ENCODE results near the gene CWC27.

Gene CWC27

DNA sequence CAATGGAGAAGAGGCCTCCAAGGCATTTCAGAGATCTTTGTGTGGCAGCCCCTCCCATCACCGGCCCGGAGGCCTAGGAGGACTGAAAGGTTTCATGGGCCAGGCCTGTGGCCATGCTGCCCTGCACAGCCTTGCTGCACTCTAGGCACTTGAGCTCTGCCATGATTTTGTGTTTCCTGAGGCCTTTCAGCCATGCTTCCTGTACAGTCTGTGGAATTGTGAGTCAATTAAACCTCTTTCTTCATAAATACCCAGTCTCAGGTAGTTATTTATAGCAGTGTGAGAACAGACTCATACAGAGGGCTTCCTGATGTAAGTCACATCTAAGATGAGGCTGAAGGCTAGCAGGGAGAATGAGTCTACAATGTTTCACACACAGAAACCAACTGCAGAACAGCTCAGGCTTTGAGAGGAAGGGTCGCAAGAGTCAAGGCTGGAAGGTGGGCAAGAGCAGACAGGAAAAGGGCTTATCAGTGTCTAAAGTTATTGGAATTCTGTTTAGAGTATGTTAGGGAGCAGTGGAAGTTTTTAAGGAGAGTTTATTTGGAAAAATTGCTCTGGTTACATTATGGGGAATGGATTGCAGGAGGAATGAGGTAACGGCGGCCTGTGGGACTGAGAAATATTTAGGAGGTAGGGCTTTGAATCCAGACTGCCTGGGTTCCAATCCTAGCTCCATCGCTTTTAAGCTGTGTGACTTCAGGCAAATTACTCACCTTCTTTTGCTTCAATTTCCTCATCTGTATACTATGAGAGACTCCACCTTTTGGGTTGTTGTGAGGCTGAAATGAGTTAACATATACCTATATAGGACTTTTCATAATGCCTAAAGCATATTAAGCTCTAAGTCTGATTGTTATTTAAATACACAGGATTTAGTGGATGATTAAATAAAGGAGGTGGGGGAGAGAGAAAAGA lies 291.2 kb downstream of the CWC27 start:
- no peaks in the 10 kb centered on the region for H4K20me1 ChIP-seq (ENCODE audit: insufficient read depth, low read length, poor library complexity, severe bottlenecking)
- no peaks in the 10 kb centered on the region for H3K27me3 ChIP-seq (ENCODE audit: insufficient read depth, low read length, poor library complexity, severe bottlenecking)
- no peaks in the 10 kb centered on the region for H3K9me3 ChIP-seq (ENCODE audit: insufficient read depth, low read depth, low read length)
- no peaks in the 10 kb centered on the region for H3F3A ChIP-seq (ENCODE audit: low read depth)
- H3K4me2 ChIP-seq (ENCODE audit: low read depth, low read length, poor library complexity, severe bottlenecking): no peak overlapping the region
- TF ChIP-seq, protein P1, sequence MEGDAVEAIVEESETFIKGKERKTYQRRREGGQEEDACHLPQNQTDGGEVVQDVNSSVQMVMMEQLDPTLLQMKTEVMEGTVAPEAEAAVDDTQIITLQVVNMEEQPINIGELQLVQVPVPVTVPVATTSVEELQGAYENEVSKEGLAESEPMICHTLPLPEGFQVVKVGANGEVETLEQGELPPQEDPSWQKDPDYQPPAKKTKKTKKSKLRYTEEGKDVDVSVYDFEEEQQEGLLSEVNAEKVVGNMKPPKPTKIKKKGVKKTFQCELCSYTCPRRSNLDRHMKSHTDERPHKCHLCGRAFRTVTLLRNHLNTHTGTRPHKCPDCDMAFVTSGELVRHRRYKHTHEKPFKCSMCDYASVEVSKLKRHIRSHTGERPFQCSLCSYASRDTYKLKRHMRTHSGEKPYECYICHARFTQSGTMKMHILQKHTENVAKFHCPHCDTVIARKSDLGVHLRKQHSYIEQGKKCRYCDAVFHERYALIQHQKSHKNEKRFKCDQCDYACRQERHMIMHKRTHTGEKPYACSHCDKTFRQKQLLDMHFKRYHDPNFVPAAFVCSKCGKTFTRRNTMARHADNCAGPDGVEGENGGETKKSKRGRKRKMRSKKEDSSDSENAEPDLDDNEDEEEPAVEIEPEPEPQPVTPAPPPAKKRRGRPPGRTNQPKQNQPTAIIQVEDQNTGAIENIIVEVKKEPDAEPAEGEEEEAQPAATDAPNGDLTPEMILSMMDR (conservative IDR thresholded peaks at IDR 0.05; ENCODE audit: low read length): no peak
- TF ChIP-seq EZH2phosphoT487 (IDR thresholded peaks at IDR 0.05; ENCODE audit: borderline replicate concordance): no peak
- H2AFZ ChIP-seq (ENCODE audit: low read length): peak overlapping the region; percentile 56; the same call in 1 of the 2 replicates
- no peaks in the 10 kb centered on the region for H3K9me2 ChIP-seq (replicated peaks; ENCODE audit: low read depth, low read length)
- H3K79me2 ChIP-seq (ENCODE audit: insufficient read depth, low read length): no peaks in the 10 kb centered on the region
- H3K4me3 ChIP-seq (ENCODE audit: low read length, poor library complexity, severe bottlenecking): no peak overlapping the region
- H3K4me1 ChIP-seq (ENCODE audit: insufficient read depth, low read length, poor library complexity, severe bottlenecking): no peaks in the 10 kb centered on the region
- no peak overlapping the region for H3K9ac ChIP-seq (ENCODE audit: low read depth, low read length, poor library complexity, severe bottlenecking)
- H3K36me3 ChIP-seq (ENCODE audit: insufficient read depth, low read length): no peaks in the 10 kb centered on the region

DNA sequence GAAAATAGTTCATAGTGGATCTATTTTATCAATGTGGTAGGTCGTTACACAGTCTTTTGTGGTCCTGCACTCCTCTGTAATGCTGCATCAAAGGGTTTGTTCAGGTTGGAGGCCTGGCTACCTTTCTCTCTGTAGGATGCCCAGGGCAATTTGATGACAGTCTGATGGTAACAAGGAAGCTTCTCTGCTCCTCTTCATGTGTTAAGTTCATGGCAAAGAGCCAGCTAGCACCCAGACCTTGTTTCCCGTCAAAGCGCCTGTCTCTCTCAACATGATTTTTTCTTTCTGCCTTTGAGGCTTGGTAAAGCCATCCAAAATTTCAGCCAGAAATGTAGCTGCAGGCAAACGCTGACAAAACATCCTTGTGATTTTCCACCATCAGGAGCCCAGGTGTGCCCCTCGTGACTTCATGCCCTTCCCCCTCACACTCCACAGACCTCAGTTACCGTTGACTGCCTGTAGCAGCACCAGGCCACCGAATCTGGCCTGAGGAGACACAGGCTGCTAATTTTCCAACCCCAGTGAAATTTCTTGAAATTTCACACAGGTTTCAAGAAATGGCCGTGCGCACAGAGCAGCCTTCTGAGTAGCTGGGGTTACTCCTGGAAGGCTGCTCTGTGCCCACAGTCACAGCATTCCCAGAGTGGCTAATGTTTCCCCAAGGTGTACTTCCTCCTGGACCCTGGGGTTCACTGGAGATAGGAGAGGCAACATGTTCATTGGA lies 292.7 kb downstream of the CWC27 start:
- no peaks in the 10 kb centered on the region for H3K9me3 ChIP-seq (ENCODE audit: insufficient read depth, low read depth, low read length)
- H2AFZ ChIP-seq (ENCODE audit: low read length): no peak overlapping the region
- TF ChIP-seq, protein P1 (conservative IDR thresholded peaks at IDR 0.05; ENCODE audit: low read length): no peak
- no peak for TF ChIP-seq EZH2phosphoT487 (IDR thresholded peaks at IDR 0.05; ENCODE audit: borderline replicate concordance)
- H3K4me2 ChIP-seq (ENCODE audit: low read depth, low read length, poor library complexity, severe bottlenecking): no peak overlapping the region
- no peaks in the 10 kb centered on the region for H3K27me3 ChIP-seq (ENCODE audit: insufficient read depth, low read length, poor library complexity, severe bottlenecking)
- H4K20me1 ChIP-seq (ENCODE audit: insufficient read depth, low read length, poor library complexity, severe bottlenecking): no peaks in the 10 kb centered on the region
- peaks cover 6% of the 10 kb centered on the region for H3K4me1 ChIP-seq (ENCODE audit: insufficient read depth, low read length, poor library complexity, severe bottlenecking)
- no peak overlapping the region for H3K4me3 ChIP-seq (ENCODE audit: low read length, poor library complexity, severe bottlenecking)
- no peaks in the 10 kb centered on the region for H3K36me3 ChIP-seq (ENCODE audit: insufficient read depth, low read length)
- H3F3A ChIP-seq (ENCODE audit: low read depth): no peaks in the 10 kb centered on the region
- no peak overlapping the region for H3K9ac ChIP-seq (ENCODE audit: low read depth, low read length, poor library complexity, severe bottlenecking)
- H3K79me2 ChIP-seq (ENCODE audit: insufficient read depth, low read length): no peaks in the 10 kb centered on the region
- no peaks in the 10 kb centered on the region for H3K9me2 ChIP-seq (replicated peaks; ENCODE audit: low read depth, low read length)

DNA sequence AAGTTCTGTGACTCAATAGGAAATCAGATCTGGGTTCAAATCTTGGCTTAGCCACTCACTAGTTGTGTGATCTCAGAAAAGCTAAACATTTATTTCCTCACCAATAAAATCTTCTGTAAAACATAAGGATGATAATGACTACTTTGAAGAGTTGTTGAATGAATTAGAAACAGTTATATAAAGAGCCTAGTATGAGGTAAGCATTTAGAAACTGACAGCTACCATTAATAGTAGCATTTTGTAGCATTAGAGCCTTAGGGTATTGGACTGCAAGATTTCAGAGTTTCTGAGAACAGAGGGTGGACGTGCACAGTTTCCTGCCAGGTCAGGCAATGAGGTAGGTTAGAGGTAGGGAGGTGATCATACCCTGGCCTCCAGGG lies 293.2 kb downstream of the CWC27 start:
- no peaks in the 10 kb centered on the region for H3K9me2 ChIP-seq (replicated peaks; ENCODE audit: low read depth, low read length)
- no peak overlapping the region for H3K9ac ChIP-seq (ENCODE audit: low read depth, low read length, poor library complexity, severe bottlenecking)
- no peaks in the 10 kb centered on the region for H3K36me3 ChIP-seq (ENCODE audit: insufficient read depth, low read length)
- H3K27me3 ChIP-seq (ENCODE audit: insufficient read depth, low read length, poor library complexity, severe bottlenecking): no peaks in the 10 kb centered on the region
- H2AFZ ChIP-seq (ENCODE audit: low read length): no peak overlapping the region
- H3K4me3 ChIP-seq (ENCODE audit: low read length, poor library complexity, severe bottlenecking): no peak overlapping the region
- TF ChIP-seq, protein P1 (conservative IDR thresholded peaks at IDR 0.05; ENCODE audit: low read length): no peak
- no peak for TF ChIP-seq EZH2phosphoT487 (IDR thresholded peaks at IDR 0.05; ENCODE audit: borderline replicate concordance)
- H3K4me1 ChIP-seq (ENCODE audit: insufficient read depth, low read length, poor library complexity, severe bottlenecking): peaks cover 11% of the 10 kb centered on the region
- H3K79me2 ChIP-seq (ENCODE audit: insufficient read depth, low read length): no peaks in the 10 kb centered on the region
- no peaks in the 10 kb centered on the region for H4K20me1 ChIP-seq (ENCODE audit: insufficient read depth, low read length, poor library complexity, severe bottlenecking)
- no peaks in the 10 kb centered on the region for H3K9me3 ChIP-seq (ENCODE audit: insufficient read depth, low read depth, low read length)
- no peaks in the 10 kb centered on the region for H3F3A ChIP-seq (ENCODE audit: low read depth)
- no peak overlapping the region for H3K4me2 ChIP-seq (ENCODE audit: low read depth, low read length, poor library complexity, severe bottlenecking)
